Measurements from ENCODE around the gene RYR1.
"Not testable (repeated sequence)": the region's sequence is repeated elsewhere in the genome, so short reads cannot be mapped to it uniquely, and the experiment has no call there.

Gene RYR1

GRCh38 chr19:38513156-38513555 lies 79.7 kb downstream of the RYR1 start:
- DNase-seq, result not testable (repeated sequence)

- DNase-seq, result no peak
Measured at GRCh38 chr19:38513762-38514167, 80.3 kb downstream of the RYR1 start.

- peak in 45 of 51 donors; percentile 9 to 73 (median 44) for DNase-seq
Measured at GRCh38 chr19:38514812-38515633, 81.5 kb downstream of the RYR1 start.

GRCh38 chr19:38515896-38516295 lies 82.4 kb downstream of the RYR1 start:
- DNase-seq, result peak in 23 of 51 donors; percentile 3 to 68 (median 28)

- DNase-seq, result no peak
Measured at GRCh38 chr19:38516802-38517201, 83.3 kb downstream of the RYR1 start.

GRCh38 chr19:38517321-38517720 lies 83.8 kb downstream of the RYR1 start:
- no peak for DNase-seq

- DNase-seq, result not testable (repeated sequence)
Measured at GRCh38 chr19:38517980-38518379, 84.5 kb downstream of the RYR1 start.

GRCh38 chr19:38519168-38519567 lies 85.7 kb downstream of the RYR1 start:
- no peak for DNase-seq

GRCh38 chr19:38519988-38520387 lies 86.5 kb downstream of the RYR1 start:
- no peak for DNase-seq

- no peak for DNase-seq
Measured at GRCh38 chr19:38522915-38523314, 89.4 kb downstream of the RYR1 start.

GRCh38 chr19:38523319-38523718 lies 89.8 kb downstream of the RYR1 start:
- no peak for DNase-seq

- peak in 5 of 51 donors; percentile 6 to 24 (median 8) for DNase-seq
Measured at GRCh38 chr19:38524369-38524768, 90.9 kb downstream of the RYR1 start.

GRCh38 chr19:38524994-38525634 lies 91.6 kb downstream of the RYR1 start:
- DNase-seq, result no peak

GRCh38 chr19:38526430-38526829 lies 92.9 kb downstream of the RYR1 start:
- DNase-seq, result no peak

GRCh38 chr19:38527466-38528136 lies 94.1 kb downstream of the RYR1 start:
- DNase-seq, result no peak

GRCh38 chr19:38528213-38528755 lies 94.8 kb downstream of the RYR1 start:
- DNase-seq, result no peak

GRCh38 chr19:38528931-38529330 lies 95.4 kb downstream of the RYR1 start:
- DNase-seq, result no peak

GRCh38 chr19:38531515-38531914 lies 98.0 kb downstream of the RYR1 start:
- DNase-seq, result no peak

GRCh38 chr19:38532939-38533338 lies 99.4 kb downstream of the RYR1 start:
- no peak for DNase-seq

GRCh38 chr19:38534574-38534973 lies 101.1 kb downstream of the RYR1 start:
- DNase-seq, result no peak

GRCh38 chr19:38535212-38535611 lies 101.7 kb downstream of the RYR1 start:
- DNase-seq, result no peak
